HG03439 (cell line): ENCODE results near the gene LGR5.

Experiments used
- ATAC-seq: cut with Tn5 transposase; IDR thresholded peaks from one replicate; pipeline ENCODE4 v1.9.1; 2021; ENCODE audit warnings: mild to moderate bottlenecking, moderate library complexity; ENCODE audit not compliant: unreplicated experiment

LGR5 gene

GRCh38 chr12:71436696-71437095, 2.9 kb upstream of the LGR5 start:
- ATAC-seq, result no peak

DNA sequence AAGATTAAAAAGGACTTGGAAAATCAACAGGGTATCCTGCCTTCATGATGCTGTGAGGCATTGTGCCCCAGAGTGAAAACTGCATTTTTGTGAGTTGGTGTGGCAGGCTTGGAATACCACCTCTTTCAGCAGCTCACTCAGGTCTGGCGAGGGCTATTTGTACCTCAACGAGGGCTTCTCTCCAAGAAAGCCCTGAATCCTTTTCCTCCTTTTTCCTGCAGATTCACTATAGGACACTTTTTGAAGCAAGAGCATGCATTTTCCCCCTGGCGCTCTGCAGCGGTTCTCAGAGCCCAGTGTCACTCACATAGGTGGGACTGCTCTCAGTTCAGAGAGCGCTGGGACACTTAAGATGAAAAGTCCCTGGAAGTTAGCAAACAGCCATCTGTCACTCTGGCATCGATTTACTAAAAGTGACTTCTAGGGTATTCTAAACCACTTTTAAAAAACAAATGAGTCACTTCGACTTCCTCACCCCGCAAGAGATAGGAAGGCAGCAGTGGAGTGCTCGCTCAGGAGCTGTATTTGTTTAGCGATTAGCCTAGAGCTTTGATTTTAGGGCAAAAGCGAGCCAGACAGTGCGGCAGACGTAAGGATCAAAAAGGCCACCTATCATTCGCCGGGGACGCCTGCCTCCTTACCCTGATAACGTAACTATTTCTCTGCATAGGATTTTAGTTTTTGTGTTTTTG, 782 bp upstream of the LGR5 start:
- no peak for ATAC-seq

DNA sequence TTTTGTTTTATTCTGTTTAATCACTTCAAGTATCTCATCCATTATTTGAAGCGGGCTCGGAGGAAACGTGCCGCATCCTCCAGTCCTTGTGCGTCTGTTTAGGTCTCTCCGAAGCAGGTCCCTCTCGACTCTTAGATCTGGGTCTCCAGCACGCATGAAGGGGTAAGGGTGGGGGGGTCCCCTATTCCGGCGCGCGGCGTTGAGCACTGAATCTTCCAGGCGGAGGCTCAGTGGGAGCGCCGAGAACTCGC, 311 bp upstream of the LGR5 start:
- ATAC-seq, result no peak

GRCh38 chr12:71440345-71440762, 756 bp downstream of the LGR5 start:
- ATAC-seq, result no peak

- no peak for ATAC-seq
These were observed 1.5 kb downstream of the LGR5 start for GRCh38 chr12:71440763-71441748.

- no peak for ATAC-seq
These were observed 2.4 kb downstream of the LGR5 start for GRCh38 chr12:71441836-71442566.

DNA sequence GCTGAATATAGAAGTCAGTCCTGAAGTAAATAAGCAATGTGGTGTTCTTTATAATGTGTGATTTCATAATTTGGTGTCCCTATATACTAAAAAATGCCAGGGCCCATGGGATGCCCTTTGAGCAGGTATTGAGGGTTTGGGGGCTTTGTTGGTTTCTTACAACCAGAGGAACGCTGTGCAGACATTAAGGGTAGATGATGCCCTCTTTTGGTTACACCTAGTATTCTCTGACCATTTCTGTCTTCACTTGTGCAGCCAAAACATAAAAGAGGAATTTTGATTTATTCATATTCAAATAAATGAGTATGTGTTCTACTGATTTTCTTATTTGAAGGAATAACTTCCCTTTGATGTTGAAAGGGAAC, 3.0 kb downstream of the LGR5 start:
- no peak for ATAC-seq

DNA sequence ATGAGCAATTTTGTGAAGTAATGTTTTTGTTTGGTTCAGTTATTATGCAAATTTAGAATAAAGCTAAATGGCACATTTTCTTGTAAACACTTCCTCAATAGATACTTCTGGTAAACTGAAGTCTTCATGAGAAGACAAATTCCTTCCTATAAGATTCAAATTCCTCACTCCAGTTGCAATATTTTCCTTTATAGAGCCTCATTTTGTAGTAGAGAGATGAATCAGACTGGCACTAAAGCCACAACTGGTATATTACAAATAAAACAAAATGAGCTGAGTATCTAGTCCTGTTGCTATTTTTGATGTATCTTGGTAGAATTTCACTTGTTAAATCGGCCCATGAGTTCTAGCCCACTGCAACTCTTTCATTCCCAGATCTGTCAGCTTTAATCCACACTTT, 5.5 kb downstream of the LGR5 start:
- no peak for ATAC-seq

- ATAC-seq, result no peak
These were observed 8.1 kb downstream of the LGR5 start for GRCh38 chr12:71447691-71448132.

DNA sequence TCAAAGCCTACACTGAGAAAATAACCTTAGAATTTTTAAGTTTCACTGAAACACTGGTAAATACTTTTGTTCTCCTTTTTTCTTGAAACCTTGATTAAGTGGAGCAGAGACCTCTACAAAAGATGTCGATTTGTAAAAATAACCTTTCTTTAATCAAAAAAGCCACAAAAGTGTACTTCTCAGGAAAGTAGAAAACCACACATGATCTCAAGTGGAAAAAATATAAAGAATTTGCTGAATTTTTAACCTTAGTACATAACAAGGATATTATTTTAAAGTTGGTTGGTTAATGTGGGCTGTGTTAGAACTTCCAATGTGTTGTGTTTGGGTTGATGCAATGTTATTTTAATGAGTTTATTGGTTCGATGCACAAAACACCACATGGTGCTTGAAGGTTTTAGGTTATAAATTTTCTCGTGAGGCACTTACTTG, 8.6 kb downstream of the LGR5 start:
- ATAC-seq, result no peak

DNA sequence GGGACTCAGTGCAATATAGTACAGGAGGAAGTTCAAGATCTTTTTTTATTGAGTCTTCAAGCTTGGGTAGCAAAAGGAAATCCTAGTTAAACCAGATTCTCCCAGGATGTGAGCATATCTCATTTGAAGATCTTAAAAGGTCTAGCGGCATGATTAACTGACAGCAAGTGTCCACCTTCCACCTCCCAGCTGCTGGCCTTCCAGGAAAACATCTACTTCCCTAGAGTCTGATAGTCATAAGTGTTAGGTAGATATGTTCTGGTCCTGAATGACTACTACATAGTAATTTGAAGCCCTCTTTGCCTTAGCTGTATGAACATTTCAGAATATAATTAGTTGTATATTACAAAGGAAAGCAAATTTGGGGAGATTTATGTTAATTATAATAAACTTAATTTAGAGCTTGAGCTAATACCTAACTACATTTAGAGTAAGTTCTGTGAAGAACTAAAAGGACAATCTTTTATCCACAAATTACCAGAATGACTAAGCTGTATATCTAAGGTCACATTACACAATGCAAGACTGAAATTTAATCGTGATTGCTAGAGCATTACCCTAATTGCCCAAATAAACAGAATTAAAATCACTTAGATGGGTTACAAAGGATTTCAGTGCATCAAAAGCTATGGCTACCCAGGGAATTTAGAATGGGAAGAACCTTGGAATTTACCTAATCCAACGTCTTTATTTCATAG, 9.9 kb downstream of the LGR5 start:
- no peak for ATAC-seq

DNA sequence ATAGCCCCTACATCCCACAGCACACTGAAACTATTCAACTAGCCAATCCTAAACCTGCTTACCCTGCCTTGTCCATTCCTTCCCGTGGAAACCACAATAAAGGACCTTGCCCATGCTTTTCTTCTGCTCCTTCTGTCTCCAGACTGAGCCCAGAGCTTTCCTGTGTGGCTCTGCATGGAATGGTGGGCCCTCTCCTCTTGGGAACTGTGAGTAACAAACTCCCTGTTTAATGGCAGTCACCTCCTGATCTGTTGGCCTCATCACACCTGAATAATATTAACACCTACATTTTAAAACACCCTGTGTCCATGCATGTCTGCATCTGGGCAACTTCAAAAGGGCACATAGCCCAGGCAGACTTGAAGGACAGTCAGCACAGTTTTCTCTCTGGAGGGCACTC, 12.4 kb downstream of the LGR5 start:
- ATAC-seq, result no peak

- ATAC-seq, result no peak
These were observed 15.6 kb downstream of the LGR5 start for GRCh38 chr12:71455028-71455737.

DNA sequence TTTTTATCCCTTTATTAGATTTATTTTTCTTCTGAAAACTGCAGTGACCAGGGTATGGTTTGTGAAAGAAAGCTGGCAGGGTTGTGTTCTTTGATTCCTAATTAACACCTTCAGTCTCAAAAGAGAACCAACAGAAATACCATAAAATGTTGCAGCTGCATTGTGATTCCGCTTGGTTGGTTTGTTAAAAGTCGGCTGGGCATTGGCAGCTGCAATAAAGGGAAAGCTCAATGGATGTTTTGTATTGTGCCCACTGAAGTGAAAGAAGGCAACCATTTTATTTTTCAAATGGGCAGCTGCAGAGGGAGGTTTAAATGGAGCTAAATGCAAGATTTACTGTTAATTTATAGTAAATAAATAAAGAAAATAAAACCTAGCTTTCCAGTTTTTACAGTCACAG, 16.7 kb downstream of the LGR5 start:
- ATAC-seq, result no peak

DNA sequence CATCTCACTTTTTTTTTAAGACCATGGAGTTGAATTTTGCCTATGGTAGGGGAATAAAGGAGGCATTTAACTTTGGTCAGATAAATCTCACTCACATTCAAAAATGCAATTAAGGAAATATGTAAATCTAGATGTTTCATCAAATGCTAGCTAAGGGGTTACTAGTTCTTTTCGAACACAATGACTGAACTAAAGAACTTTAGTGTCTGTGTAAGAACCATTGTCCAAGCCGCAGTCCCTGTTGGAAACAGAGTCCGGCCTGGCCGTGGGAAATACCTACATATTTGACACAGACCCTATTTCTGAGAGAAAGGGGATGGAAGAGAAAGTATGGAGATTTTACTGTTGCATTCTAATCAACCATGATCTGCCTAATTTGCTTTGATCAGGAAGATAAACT, 17.4 kb downstream of the LGR5 start:
- ATAC-seq, result no peak

DNA sequence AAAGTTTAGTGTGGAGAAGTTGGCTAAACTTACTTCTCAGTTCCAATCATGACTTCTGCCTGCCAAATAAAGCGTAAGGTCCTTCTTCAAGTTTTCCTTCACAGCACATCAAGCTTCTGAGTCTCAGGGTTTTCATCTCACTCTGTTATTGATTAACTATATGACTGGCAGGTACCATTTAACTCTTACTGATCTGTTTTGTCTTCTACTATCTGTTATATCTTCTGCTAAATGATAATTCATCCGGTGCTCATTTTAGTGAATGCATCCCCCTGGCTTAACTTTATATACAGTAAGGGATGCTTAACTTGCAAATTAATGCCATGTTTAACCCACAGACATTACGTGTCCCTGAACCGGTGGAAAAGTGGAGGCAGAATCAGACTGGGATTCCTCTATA, 20.7 kb downstream of the LGR5 start:
- no peak for ATAC-seq

- ATAC-seq, result no peak
These were observed 21.4 kb downstream of the LGR5 start for GRCh38 chr12:71460850-71461609.

- no peak for ATAC-seq
These were observed 22.3 kb downstream of the LGR5 start for GRCh38 chr12:71461787-71462328.

DNA sequence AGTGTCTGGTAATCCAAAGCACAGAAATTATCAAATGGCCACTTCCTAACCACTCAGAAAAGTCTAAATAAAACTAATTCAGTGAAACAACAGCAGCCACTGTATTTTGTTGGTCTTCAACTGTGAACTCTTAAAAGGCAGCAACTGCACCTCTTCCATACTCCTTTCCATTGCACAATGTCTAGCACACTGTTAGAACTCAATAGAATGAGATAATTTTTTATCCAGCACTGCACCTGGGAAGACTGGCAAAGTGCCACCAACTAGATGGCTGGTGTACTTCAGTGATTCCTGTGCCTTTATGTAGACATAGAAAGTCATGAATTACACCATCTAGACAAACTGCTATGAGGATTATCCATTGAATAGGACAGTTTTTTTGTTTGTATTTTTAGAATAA, 26.2 kb downstream of the LGR5 start:
- no peak for ATAC-seq
